NCI-H226 (cell line): ENCODE data around the gene INPP5A.
"Not testable (repeated sequence)": the region's sequence is repeated elsewhere in the genome, so short reads cannot be mapped to it uniquely, and the experiment has no call there.

Source experiments
- DNase-seq: peaks from one replicate; pipeline ENCODE4 v3.0.0-alpha.2; 2015

The INPP5A gene

GRCh38 chr10:132565516-132566209, 28.1 kb downstream of the INPP5A start:
- DNase-seq: no peak

GRCh38 chr10:132566892-132567291, 29.3 kb downstream of the INPP5A start:
- no peak for DNase-seq

GRCh38 chr10:132570265-132570664, 32.7 kb downstream of the INPP5A start:
- DNase-seq: no peak

GRCh38 chr10:132570771-132571649, 33.4 kb downstream of the INPP5A start:
- no peak for DNase-seq

- DNase-seq: peak; percentile 74
Observed at GRCh38 chr10:132571650-132572544, 34.3 kb downstream of the INPP5A start.

- no peak for DNase-seq
Observed at GRCh38 chr10:132572545-132572937, 35.0 kb downstream of the INPP5A start.

GRCh38 chr10:132572946-132573345, 35.4 kb downstream of the INPP5A start:
- DNase-seq: not testable (repeated sequence)

GRCh38 chr10:132574288-132574687, 36.7 kb downstream of the INPP5A start:
- DNase-seq: no peak

- no peak for DNase-seq
Observed at GRCh38 chr10:132574783-132575319, 37.3 kb downstream of the INPP5A start.

GRCh38 chr10:132575320-132576201, 38.0 kb downstream of the INPP5A start:
- no peak for DNase-seq

- no peak for DNase-seq
Observed at GRCh38 chr10:132576671-132577349, 39.2 kb downstream of the INPP5A start.

- no peak for DNase-seq
Observed at GRCh38 chr10:132577350-132578003, 39.9 kb downstream of the INPP5A start.

- no peak for DNase-seq
Observed at GRCh38 chr10:132578287-132578951, 40.8 kb downstream of the INPP5A start.

- no peak for DNase-seq
Observed at GRCh38 chr10:132579027-132579859, 41.7 kb downstream of the INPP5A start.

GRCh38 chr10:132580143-132580542, 42.6 kb downstream of the INPP5A start:
- DNase-seq: no peak

GRCh38 chr10:132580617-132581016, 43.0 kb downstream of the INPP5A start:
- no peak for DNase-seq

GRCh38 chr10:132582137-132582536, 44.5 kb downstream of the INPP5A start:
- DNase-seq: no peak

- DNase-seq: no peak
Observed at GRCh38 chr10:132582771-132583170, 45.2 kb downstream of the INPP5A start.

GRCh38 chr10:132583456-132583855, 45.9 kb downstream of the INPP5A start:
- no peak for DNase-seq
